GM13976 (cell line): ENCODE measurements around the gene PRKAG3.

Experiments used
- DNase-seq: peaks from one replicate; pipeline ENCODE4 v3.0.0; 2012; ENCODE audit warnings: low spot score
- in situ Hi-C: fragments of 300-500 bp; cut with MboI; formaldehyde crosslinking; loops from one replicate; pipeline ENCODE4 v1.12.0; 2022; ENCODE audit warnings: low sequenced_read_pairs, mixed read lengths, inconsistent platforms; ENCODE audit not compliant: unreplicated experiment
- TF ChIP-seq, protein P1 (sequence below): IDR thresholded peaks from 2 replicates; pipeline ENCODE4 v1.5.1; 2012; ENCODE audit warnings: borderline replicate concordance, mild to moderate bottlenecking; ENCODE audit not compliant: insufficient read depth; ENCODE audit errors: extremely low read depth, missing control alignments, control extremely low read depth

PRKAG3 gene

DNA sequence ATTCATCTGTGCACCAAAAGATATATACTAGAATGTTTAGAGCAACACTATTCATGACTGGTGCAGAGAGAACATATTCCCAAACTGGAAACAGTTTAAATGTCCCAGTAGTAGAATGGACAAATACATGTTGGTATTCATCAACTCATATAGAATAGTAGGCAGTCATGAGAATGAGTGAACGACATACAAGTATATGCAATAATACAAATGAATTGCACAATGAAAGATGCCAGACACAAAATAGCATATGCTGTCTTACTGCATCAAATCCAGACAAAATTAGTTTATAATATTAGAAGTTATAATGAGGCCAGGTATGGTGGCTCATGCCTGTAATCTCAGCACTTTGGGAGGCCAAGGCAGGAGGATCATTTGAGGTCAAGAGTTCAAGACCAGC lies 8.3 kb upstream of the PRKAG3 start:
- DNase-seq: no peak
- TF ChIP-seq, protein P1, sequence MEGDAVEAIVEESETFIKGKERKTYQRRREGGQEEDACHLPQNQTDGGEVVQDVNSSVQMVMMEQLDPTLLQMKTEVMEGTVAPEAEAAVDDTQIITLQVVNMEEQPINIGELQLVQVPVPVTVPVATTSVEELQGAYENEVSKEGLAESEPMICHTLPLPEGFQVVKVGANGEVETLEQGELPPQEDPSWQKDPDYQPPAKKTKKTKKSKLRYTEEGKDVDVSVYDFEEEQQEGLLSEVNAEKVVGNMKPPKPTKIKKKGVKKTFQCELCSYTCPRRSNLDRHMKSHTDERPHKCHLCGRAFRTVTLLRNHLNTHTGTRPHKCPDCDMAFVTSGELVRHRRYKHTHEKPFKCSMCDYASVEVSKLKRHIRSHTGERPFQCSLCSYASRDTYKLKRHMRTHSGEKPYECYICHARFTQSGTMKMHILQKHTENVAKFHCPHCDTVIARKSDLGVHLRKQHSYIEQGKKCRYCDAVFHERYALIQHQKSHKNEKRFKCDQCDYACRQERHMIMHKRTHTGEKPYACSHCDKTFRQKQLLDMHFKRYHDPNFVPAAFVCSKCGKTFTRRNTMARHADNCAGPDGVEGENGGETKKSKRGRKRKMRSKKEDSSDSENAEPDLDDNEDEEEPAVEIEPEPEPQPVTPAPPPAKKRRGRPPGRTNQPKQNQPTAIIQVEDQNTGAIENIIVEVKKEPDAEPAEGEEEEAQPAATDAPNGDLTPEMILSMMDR: no peak
- in situ Hi-C loops: loop anchor here (10.0 to 25.0 kb wide), 2 partner anchors 115 to 428 kb away; partner anchors contain the start of gene VIL1

DNA sequence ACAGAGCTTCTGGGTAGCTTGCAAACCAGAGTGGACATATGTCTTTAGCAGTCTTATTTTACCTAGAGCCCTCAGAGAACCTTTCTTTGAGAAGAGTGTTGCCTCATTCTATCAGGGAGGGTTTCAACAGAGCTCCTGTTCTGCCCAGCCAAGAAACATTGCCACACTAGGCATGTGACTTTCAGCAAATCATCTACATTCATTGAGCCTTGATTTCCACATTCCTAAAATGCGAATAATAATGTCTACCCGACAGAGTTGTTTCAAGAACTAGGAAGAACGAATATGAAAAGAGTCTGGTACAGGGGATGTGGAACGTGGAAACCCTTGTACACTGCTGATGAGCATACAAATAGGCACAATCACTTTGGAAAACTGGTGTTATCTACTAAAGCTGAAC lies 7.8 kb upstream of the PRKAG3 start:
- DNase-seq: no peak
- in situ Hi-C loops: loop anchor here (25.0 kb wide), 1 partner anchor 427 kb away; the partner anchor contains the start of gene VIL1
- TF ChIP-seq, protein P1: no peak

DNA sequence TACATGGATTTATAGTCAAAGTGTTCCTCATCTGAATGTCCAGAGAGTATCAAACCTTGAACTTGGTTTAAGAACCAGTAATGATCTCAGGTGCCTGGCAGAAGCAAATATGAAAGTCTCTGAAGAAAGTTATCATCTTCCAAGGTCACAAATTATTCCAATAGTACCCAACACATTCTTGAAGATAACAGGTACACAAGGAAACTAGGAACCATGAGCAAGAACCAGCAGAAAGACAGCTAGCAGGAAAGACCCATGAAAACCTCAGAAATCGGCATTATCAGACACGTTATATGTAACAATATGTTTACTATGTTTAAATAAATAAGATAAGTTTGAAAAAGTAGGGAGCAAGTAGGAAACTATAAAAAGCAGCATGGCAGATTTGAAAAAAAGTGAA lies 5.9 kb upstream of the PRKAG3 start:
- DNase-seq: no peak
- in situ Hi-C loops: loop anchor here (25.0 kb wide), 1 partner anchor 425 kb away; the partner anchor contains the start of gene VIL1

DNA sequence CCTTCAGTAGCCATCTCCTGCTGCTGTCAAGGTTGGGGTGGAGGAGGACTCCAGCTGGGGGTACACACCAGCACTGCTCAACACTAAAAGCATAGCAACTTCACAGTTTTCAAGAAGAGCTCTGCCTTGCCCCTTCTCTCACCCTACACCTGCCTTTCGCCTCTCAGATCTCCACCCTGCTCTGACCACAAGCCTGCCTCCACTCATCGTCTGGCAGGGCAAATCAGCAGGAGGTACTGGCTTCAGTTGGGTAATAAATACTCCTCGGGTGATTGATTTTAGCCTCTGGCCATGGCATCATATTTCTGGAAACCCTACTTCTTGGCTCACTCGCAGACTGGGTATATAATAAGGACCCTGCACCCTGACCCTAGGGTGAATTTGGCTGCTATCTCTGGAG lies 3.1 kb upstream of the PRKAG3 start:
- TF ChIP-seq, protein P1: no peak
- in situ Hi-C loops: loop anchor here (25.0 kb wide), 1 partner anchor 422 kb away; the partner anchor contains the start of gene VIL1
- no peak for DNase-seq

More for the DNA sequence above, 5.9 kb upstream of the PRKAG3 start:
- TF ChIP-seq, protein P1: no peak

DNA sequence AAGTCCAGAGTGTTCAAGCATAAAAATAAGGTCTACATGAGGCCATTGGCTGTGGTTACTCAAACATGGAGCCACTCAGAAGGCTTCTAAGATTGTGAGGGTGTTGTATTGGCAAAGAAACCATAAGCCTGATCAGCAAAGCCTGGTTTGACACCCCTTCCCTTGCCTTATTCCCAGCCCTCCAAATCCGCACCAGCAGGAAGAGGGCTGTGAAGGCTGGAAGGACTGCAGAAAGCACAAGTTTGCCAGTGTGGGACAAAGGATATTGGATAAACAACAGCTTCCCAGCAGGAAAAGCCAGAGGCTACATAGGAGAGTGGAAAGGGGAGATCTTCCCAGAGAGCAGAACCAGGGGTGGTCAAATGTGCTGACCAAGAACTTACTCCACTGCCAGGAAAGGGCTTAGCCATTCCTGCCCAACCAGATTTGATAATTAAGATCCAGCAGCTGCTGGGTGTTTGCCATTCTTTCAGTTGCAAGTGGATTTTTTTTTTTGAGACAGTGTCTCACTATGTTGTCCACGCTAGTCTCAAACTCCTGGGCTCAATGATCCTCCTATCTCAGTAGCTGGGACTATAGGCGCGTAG lies 1.5 kb upstream of the PRKAG3 start:
- in situ Hi-C loops: loop anchor here (25.0 kb wide), 1 partner anchor 421 kb away; the partner anchor contains the start of gene VIL1
- no peak for DNase-seq
- TF ChIP-seq, protein P1: no peak

DNA sequence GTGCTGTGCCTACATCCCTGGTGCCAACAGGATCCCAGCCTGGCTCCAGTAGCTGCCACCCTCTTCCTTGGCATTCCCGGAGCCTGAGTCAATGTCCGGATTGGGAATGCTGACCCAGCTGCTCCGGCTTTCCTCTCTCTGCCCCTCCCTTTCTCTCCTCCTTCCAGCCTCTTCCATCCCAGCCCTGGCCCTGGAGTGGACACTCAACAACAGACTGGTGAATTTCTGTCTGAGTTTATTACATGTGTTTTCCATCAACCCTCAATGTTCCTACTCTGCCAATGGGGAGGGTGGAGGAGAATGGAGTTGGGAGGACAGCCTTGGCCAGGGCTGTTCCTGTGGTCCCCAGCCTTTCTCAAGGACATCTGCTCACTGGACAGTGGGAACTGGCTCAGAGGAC lies 917 bp upstream of the PRKAG3 start:
- in situ Hi-C loops: loop anchor here (25.0 kb wide), 1 partner anchor 420 kb away; the partner anchor contains the start of gene VIL1
- DNase-seq: no peak
- TF ChIP-seq, protein P1: no peak
